Measurements from ENCODE around the gene KIAA0753.

GRCh38 chr17:6679241-6679640, 38.7 kb upstream of the KIAA0753 start:
- no peak for TF ChIP-seq ZNF274 (IDR thresholded peaks at IDR 0.05; ENCODE audit: low read depth, low read length)
- no peak for TF ChIP-seq SUZ12 (IDR thresholded peaks at IDR 0.05; ENCODE audit: extremely low read depth, insufficient read depth, insufficient read length)
